CD4-positive, alpha-beta T cell treated with Interferon gamma for 1 hour (primary cell): ENCODE measurements around the gene SFXN5.

Source experiments
- DNase-seq: peaks from one replicate; pipeline ENCODE4 v3.0.0-alpha.2; 2020

Gene SFXN5

GRCh38 chr2:73050121-73050545, 21.4 kb downstream of the SFXN5 start:
- DNase-seq = no peak

GRCh38 chr2:73043929-73044832, 27.3 kb downstream of the SFXN5 start:
- no peak for DNase-seq

- DNase-seq = no peak
Observed at GRCh38 chr2:73043276-73043675, 28.2 kb downstream of the SFXN5 start.

- DNase-seq = no peak
Observed at GRCh38 chr2:73037947-73038585, 33.4 kb downstream of the SFXN5 start.

- no peak for DNase-seq
Observed at GRCh38 chr2:73036766-73037165, 34.7 kb downstream of the SFXN5 start.

- no peak for DNase-seq
Observed at GRCh38 chr2:73035899-73036711, 35.4 kb downstream of the SFXN5 start.

GRCh38 chr2:73034661-73035375, 36.7 kb downstream of the SFXN5 start:
- DNase-seq = peak; percentile 19

- DNase-seq = no peak
Observed at GRCh38 chr2:73033766-73034381, 37.6 kb downstream of the SFXN5 start.

- no peak for DNase-seq
Observed at GRCh38 chr2:73033142-73033765, 38.3 kb downstream of the SFXN5 start.

GRCh38 chr2:73032702-73033097, 38.8 kb downstream of the SFXN5 start:
- no peak for DNase-seq

- no peak for DNase-seq
Observed at GRCh38 chr2:73031725-73032701, 39.5 kb downstream of the SFXN5 start.

GRCh38 chr2:73031095-73031678, 40.3 kb downstream of the SFXN5 start:
- no peak for DNase-seq

GRCh38 chr2:73028841-73029240, 42.7 kb downstream of the SFXN5 start:
- DNase-seq = no peak

- DNase-seq = no peak
Observed at GRCh38 chr2:73027340-73027739, 44.2 kb downstream of the SFXN5 start.

- DNase-seq = no peak
Observed at GRCh38 chr2:73023497-73023896, 48.0 kb downstream of the SFXN5 start.

- no peak for DNase-seq
Observed at GRCh38 chr2:73022024-73022568, 49.4 kb downstream of the SFXN5 start.

GRCh38 chr2:73021371-73022010, 50.0 kb downstream of the SFXN5 start:
- DNase-seq = no peak

GRCh38 chr2:73020657-73021370, 50.7 kb downstream of the SFXN5 start:
- no peak for DNase-seq

GRCh38 chr2:73020306-73020656, 51.2 kb downstream of the SFXN5 start:
- DNase-seq = no peak
